ENCODE data around the gene BMERB1. TPM values are rescaled to one million over a fixed set of nuclear protein-coding genes. Genes with fewer than 3 reads are reported as not detected.
"Not testable (repeated sequence)": the region's sequence is repeated elsewhere in the genome, so short reads cannot be mapped to it uniquely, and the experiment has no call there.

Gene BMERB1
- 65.9 TPM for total RNA-seq (ENCODE audit: unreplicated experiment)
- long read RNA-seq, transcript C16orf45-201 (6 exons, 2,404 nt) = major isoform, 40 of 57 reads
- long read RNA-seq, partial matches to known transcripts = 3 of 57 reads
- long read RNA-seq, other reads (novel, unspliced or antisense) = 11 of 57 reads

DNA sequence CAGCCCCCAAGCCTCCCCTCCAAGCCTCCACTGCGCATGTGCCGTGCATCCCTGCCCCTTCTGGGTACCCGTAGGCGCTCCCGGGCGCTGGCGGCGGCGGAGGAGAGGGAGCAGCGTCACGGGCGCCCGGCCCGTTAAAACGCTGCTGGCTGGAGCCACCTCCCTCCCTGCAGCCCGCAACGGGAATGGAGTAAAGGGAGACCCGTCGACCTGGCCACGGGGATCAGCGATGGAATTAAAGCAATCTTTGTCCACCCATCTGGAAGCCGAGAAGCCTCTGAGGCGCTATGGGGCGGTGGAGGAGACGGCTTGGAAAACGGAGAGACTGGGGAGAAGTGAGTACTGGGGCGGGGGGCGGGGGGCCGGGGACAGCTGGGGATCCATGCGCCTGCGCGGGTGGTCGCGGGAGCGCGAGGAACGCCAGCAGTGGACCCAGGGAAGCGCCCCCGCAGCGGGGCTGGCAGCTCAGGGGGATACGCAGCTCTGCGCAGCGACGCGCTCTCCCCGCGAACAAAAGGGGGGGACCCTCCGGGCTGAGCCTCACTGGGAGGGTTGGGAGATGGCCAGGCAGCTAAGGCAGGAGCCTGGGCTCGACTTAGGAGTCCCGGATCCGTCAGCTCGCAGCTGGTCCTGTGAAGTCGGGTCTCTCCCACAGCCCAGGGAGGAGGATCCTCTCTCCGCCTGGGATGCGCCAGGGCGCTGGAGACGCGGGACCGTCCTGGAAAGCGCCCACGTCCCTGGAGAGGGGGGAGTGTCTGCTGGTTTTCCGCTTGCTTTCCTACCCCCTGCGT lies at the start of gene BMERB1:
Gene BMERB1, plus strand, starts transcription at position 164 of the 791 bp plus-strand sequence. Its CDS starts 66 bp downstream, at position 230.
- peak within 1 kb of the TSS; percentile 90 for H3K4me3 Mint-ChIP-seq (ENCODE audit: unreplicated experiment)
- DNase-seq = peak; percentile 94
- H3K27ac Mint-ChIP-seq (ENCODE audit: unreplicated experiment) = peak within 1 kb of the TSS; percentile 94
- H3K9me3 Mint-ChIP-seq (ENCODE audit: unreplicated experiment) = peaks cover 4% of the 10 kb centered on the region
- peaks cover 10% of the 10 kb centered on the region for H3K27me3 Mint-ChIP-seq (ENCODE audit: unreplicated experiment)
- H3K36me3 Mint-ChIP-seq (ENCODE audit: unreplicated experiment) = no peaks in the 10 kb centered on the region
- TF ChIP-seq, protein P1, sequence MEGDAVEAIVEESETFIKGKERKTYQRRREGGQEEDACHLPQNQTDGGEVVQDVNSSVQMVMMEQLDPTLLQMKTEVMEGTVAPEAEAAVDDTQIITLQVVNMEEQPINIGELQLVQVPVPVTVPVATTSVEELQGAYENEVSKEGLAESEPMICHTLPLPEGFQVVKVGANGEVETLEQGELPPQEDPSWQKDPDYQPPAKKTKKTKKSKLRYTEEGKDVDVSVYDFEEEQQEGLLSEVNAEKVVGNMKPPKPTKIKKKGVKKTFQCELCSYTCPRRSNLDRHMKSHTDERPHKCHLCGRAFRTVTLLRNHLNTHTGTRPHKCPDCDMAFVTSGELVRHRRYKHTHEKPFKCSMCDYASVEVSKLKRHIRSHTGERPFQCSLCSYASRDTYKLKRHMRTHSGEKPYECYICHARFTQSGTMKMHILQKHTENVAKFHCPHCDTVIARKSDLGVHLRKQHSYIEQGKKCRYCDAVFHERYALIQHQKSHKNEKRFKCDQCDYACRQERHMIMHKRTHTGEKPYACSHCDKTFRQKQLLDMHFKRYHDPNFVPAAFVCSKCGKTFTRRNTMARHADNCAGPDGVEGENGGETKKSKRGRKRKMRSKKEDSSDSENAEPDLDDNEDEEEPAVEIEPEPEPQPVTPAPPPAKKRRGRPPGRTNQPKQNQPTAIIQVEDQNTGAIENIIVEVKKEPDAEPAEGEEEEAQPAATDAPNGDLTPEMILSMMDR (IDR thresholded peaks at IDR 0.05; ENCODE audit: partially characterized antibody, unreplicated experiment) = no peak
- peaks cover 3% of the 10 kb centered on the region for H3K4me1 Mint-ChIP-seq (ENCODE audit: low read depth, unreplicated experiment)

DNA sequence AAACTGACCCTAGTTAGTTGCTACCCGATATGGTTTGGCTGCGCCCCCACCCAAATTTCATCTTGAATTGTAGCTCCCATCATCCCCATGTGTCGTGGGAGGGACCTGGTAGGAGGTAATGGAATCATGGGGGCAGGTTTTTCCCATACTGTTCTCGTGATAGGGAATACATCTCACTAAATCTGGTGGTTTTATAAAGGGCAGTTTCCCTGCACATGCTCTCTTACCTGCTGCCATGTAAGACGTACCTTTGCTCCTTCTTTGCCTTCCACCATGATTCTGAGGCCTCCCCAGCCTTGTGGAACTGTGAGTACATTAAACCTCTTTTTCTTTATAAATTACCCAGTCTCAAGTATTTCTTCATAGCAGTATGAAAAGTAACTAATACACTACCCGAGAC lies 46.3 kb upstream of the BMERB1 start:
- H3K27ac Mint-ChIP-seq (ENCODE audit: unreplicated experiment); DNase-seq; H3K36me3 Mint-ChIP-seq (ENCODE audit: unreplicated experiment); H3K27me3 Mint-ChIP-seq (ENCODE audit: unreplicated experiment); H3K9me3 Mint-ChIP-seq (ENCODE audit: unreplicated experiment); H3K4me3 Mint-ChIP-seq (ENCODE audit: unreplicated experiment); H3K4me1 Mint-ChIP-seq (ENCODE audit: low read depth, unreplicated experiment): not testable (repeated sequence)

DNA sequence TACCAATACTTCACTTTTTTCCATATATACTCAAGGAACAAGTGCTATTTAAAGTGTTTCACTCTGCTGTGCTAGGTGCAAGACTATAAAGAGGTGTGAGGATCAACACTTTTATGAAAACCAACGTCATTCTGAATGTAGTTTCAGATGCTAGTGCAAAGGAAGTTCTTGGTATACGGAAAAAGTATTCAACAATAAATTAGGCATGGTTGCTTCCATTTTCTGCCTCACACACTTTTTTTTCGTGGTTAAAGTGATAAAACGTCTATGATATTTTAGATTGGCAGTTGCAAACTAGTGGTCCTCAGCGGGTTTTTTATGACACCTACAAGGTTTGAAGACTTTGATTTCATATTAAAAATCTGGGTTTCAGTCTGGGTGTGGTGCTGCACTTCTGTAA lies 44.5 kb upstream of the BMERB1 start:
- DNase-seq; H3K27ac Mint-ChIP-seq (ENCODE audit: unreplicated experiment); H3K4me3 Mint-ChIP-seq (ENCODE audit: unreplicated experiment); H3K4me1 Mint-ChIP-seq (ENCODE audit: low read depth, unreplicated experiment); H3K27me3 Mint-ChIP-seq (ENCODE audit: unreplicated experiment); H3K36me3 Mint-ChIP-seq (ENCODE audit: unreplicated experiment); H3K9me3 Mint-ChIP-seq (ENCODE audit: unreplicated experiment): not testable (repeated sequence)

DNA sequence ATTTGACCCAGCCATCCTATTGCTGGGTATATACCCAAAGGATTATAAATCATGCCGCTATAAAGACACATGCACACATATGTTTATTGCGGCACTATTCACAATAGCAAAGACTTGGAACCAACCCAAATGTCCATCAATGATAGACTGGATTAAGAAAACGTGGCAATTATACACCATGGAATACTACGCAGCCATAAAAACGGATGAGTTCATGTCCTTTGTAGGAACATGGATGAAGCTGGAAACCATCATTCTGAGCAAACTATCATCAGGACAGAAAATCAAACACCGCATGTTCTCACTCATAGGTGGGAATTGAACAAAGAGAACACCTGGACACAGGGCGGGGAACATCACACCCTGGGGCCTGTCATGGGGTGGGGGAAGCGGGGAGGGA lies 41.4 kb upstream of the BMERB1 start:
- H3K27ac Mint-ChIP-seq (ENCODE audit: unreplicated experiment); H3K4me3 Mint-ChIP-seq (ENCODE audit: unreplicated experiment); H3K4me1 Mint-ChIP-seq (ENCODE audit: low read depth, unreplicated experiment); DNase-seq; H3K27me3 Mint-ChIP-seq (ENCODE audit: unreplicated experiment); H3K9me3 Mint-ChIP-seq (ENCODE audit: unreplicated experiment); H3K36me3 Mint-ChIP-seq (ENCODE audit: unreplicated experiment): not testable (repeated sequence)

DNA sequence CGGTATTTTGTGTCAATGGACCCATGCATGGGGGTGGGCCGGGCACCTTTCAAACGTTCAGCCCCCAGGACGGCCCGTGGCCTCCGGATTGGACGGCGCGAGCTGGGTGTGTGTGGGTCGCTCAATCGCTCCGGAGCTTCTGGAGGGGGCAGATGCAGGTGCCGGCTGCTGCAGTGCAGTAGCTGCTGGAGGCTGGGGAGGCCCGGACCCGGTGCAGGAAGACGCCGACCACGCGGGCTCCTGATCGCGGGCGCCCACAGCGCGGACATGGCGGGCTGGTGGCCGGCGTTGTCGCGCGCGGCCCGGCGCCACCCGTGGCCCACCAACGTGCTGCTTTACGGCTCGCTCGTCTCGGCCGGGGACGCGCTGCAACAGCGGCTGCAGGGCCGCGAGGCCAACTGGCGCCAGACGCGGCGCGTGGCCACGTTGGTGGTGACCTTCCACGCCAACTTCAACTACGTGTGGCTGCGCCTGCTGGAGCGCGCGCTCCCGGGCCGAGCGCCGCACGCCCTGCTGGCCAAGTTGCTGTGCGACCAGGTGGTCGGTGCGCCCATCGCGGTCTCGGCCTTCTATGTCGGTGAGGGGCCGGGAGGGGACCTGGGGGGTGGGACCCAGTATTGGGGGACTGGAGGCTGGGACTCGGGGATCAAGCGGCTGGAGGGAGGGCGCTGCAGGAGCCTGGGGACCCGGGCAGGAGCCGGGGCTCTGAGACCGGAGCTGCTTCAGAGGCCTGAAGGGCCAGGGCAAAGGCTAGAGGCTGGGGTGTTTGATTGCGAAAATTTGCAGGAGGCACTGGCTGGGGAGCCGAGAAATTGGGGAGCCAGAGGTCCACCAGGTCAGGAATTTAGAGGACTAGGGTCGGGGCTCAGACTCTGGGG lies 38.5 kb upstream of the BMERB1 start, which contains the start of gene MPV17L:
Gene MPV17L, plus strand, starts transcription at position 124 of the 878 bp plus-strand sequence. Its CDS starts 144 bp downstream, at position 268.
- H3K36me3 Mint-ChIP-seq (ENCODE audit: unreplicated experiment); H3K27ac Mint-ChIP-seq (ENCODE audit: unreplicated experiment); H3K9me3 Mint-ChIP-seq (ENCODE audit: unreplicated experiment); H3K27me3 Mint-ChIP-seq (ENCODE audit: unreplicated experiment); H3K4me1 Mint-ChIP-seq (ENCODE audit: low read depth, unreplicated experiment): not testable (repeated sequence)
- peak within 1 kb of the TSS; percentile 64 for H3K4me3 Mint-ChIP-seq (ENCODE audit: unreplicated experiment)
- DNase-seq = peak; percentile 56

DNA sequence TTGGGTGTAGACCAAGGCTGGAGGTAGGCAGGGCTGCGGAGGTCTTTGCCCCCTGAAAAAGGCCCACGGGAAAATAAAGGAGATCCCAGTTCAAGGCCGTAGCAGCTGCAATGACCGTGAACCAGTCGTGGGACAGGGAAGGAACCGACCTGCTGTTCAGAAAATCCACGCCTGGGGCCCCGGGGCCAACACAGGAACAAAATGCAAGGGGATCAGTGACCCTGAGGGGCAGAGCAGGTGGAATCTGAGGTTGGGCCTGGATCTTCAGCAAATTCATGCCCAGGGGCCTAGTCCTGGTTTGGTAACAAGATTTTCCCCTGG lies 37.9 kb upstream of the BMERB1 start:
- H3K4me1 Mint-ChIP-seq (ENCODE audit: low read depth, unreplicated experiment); H3K9me3 Mint-ChIP-seq (ENCODE audit: unreplicated experiment); H3K36me3 Mint-ChIP-seq (ENCODE audit: unreplicated experiment); H3K27ac Mint-ChIP-seq (ENCODE audit: unreplicated experiment); H3K27me3 Mint-ChIP-seq (ENCODE audit: unreplicated experiment); DNase-seq: not testable (repeated sequence)
- peak overlapping the region; percentile 64 for H3K4me3 Mint-ChIP-seq (ENCODE audit: unreplicated experiment)

DNA sequence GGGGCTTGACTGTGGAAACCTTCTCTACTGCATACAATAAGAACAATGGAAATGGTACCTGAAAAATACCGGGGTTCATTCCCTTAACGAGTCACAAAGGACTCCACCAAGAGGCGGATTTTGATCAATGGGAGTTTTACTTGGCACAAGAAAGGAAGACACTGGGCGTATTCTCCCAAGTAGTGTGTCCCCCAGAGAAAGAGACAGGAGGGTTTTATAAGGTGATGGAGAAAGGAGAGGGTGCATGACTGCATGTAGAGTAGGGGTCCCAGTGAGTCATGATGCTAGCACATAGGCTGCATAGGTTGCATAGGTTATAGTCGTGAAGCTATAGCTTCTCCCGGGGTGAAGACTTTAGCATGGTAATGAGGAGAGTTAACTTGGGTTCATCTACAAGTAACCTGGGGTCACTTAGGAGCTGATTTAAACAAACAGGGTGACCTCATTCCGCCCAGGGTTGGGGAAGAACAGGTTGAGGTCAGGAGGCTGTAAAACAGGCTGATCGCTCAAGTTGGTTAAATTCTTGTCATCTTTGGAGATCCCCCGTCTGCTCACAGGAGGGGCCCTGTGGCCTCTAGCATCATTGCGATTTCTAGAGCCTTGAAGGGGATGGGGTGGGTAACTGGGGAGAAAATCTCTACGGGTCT lies 37.3 kb upstream of the BMERB1 start:
- peaks cover 8% of the 10 kb centered on the region for H3K27me3 Mint-ChIP-seq (ENCODE audit: unreplicated experiment)
- H3K36me3 Mint-ChIP-seq (ENCODE audit: unreplicated experiment) = no peaks in the 10 kb centered on the region
- H3K4me3 Mint-ChIP-seq (ENCODE audit: unreplicated experiment) = no peak overlapping the region
- peaks cover 3% of the 10 kb centered on the region for H3K9me3 Mint-ChIP-seq (ENCODE audit: unreplicated experiment)
- DNase-seq = no peak
- TF ChIP-seq, protein P1 (IDR thresholded peaks at IDR 0.05; ENCODE audit: partially characterized antibody, unreplicated experiment) = no peak
- H3K4me1 Mint-ChIP-seq (ENCODE audit: low read depth, unreplicated experiment) = no peaks in the 10 kb centered on the region
- no peak overlapping the region for H3K27ac Mint-ChIP-seq (ENCODE audit: unreplicated experiment)

Data from glutamatergic neuron (in vitro differentiated cells).